Cortex of kidney (tissue), 1 donor: ENCODE measurements around the gene HSPG2.

Experiments used
- DNase-seq: peaks from one replicate; lab custom pipeline; 2025; lab: John Stamatoyannopoulos, UW

The HSPG2 gene

GRCh38 chr1:21898326-21899200, 38.5 kb downstream of the HSPG2 start:
- no peak for DNase-seq

- DNase-seq = no peak
Observed at GRCh38 chr1:21897844-21898243, 39.3 kb downstream of the HSPG2 start.

- no peak for DNase-seq
Observed at GRCh38 chr1:21896652-21897532, 40.2 kb downstream of the HSPG2 start.

- no peak for DNase-seq
Observed at GRCh38 chr1:21896026-21896425, 41.1 kb downstream of the HSPG2 start.

GRCh38 chr1:21894034-21894881, 42.9 kb downstream of the HSPG2 start:
- no peak for DNase-seq

- DNase-seq = no peak
Observed at GRCh38 chr1:21893046-21893805, 43.9 kb downstream of the HSPG2 start.

GRCh38 chr1:21891621-21892479, 45.3 kb downstream of the HSPG2 start:
- no peak for DNase-seq

- DNase-seq = no peak
Observed at GRCh38 chr1:21891081-21891480, 46.0 kb downstream of the HSPG2 start.

GRCh38 chr1:21888500-21888899, 48.6 kb downstream of the HSPG2 start:
- no peak for DNase-seq

GRCh38 chr1:21887796-21888195, 49.3 kb downstream of the HSPG2 start:
- no peak for DNase-seq

- DNase-seq = no peak
Observed at GRCh38 chr1:21887216-21887736, 49.8 kb downstream of the HSPG2 start.

GRCh38 chr1:21886486-21887215, 50.5 kb downstream of the HSPG2 start:
- no peak for DNase-seq

- DNase-seq = no peak
Observed at GRCh38 chr1:21885236-21886037, 51.7 kb downstream of the HSPG2 start.

- no peak for DNase-seq
Observed at GRCh38 chr1:21884456-21885235, 52.5 kb downstream of the HSPG2 start.

- no peak for DNase-seq
Observed at GRCh38 chr1:21882721-21883415, 54.2 kb downstream of the HSPG2 start.

- no peak for DNase-seq
Observed at GRCh38 chr1:21881250-21881649, 55.9 kb downstream of the HSPG2 start.

GRCh38 chr1:21880619-21880970, 56.5 kb downstream of the HSPG2 start:
- DNase-seq = no peak
